BJ (cell line): ENCODE measurements around the gene MEN1. TPM values are rescaled to one million over a fixed set of nuclear protein-coding genes. Genes with fewer than 3 reads are reported as not detected.

Experiments used
- CTCF ChIA-PET: fragments of 350-600 bp; formaldehyde crosslinking; extraction: SDS; loops from one replicate; lab custom pipeline; 2021; ENCODE audit warnings: antibody characterized with exemption, inconsistent platforms; lab: Yijun Ruan, JAX
- POLR2A ChIA-PET: fragments of 300-600 bp; sonication (Branson Sonifier 250); formaldehyde crosslinking; extraction: SDS; loops from one replicate; lab custom pipeline; 2021; ENCODE audit warnings: antibody characterized with exemption; lab: Charles Lee
- DNase-seq: peaks from one replicate; pipeline ENCODE4 v3.0.0-alpha.2; 2011; ENCODE audit warnings: low read depth
- H3K27me3 ChIP-seq: 2 replicates; pipeline ENCODE4 v1.6.0; 2011; ENCODE audit warnings: low read length; ENCODE audit not compliant: control insufficient read depth, insufficient read depth
- H3K36me3 ChIP-seq: 2 replicates; pipeline ENCODE4 v1.5.1; 2011; ENCODE audit warnings: low read length; ENCODE audit not compliant: control insufficient read depth, insufficient read depth
- H3K4me3 ChIP-seq: 2 replicates; pipeline ENCODE4 v1.5.1; 2011; ENCODE audit warnings: low read depth, mild to moderate bottlenecking, control low read depth, low read length
- polyA plus RNA-seq: library from polyadenylated mRNA; depleted of rRNA; stranded (reverse); fragments of >200 nt; gene quantifications from 2 replicates; pipeline ENCODE4 v1.2.3, GENCODE V29; 2011
- TF ChIP-seq, protein P1 (sequence below): IDR thresholded peaks from 2 replicates; pipeline ENCODE4 v1.5.1; 2011; ENCODE audit warnings: low read depth, mild to moderate bottlenecking, control low read depth, inconsistent platforms, low read length, moderate library complexity; ENCODE audit not compliant: insufficient read depth

Gene MEN1
- polyA plus RNA-seq, 1 experiment = 27.8 TPM

DNA sequence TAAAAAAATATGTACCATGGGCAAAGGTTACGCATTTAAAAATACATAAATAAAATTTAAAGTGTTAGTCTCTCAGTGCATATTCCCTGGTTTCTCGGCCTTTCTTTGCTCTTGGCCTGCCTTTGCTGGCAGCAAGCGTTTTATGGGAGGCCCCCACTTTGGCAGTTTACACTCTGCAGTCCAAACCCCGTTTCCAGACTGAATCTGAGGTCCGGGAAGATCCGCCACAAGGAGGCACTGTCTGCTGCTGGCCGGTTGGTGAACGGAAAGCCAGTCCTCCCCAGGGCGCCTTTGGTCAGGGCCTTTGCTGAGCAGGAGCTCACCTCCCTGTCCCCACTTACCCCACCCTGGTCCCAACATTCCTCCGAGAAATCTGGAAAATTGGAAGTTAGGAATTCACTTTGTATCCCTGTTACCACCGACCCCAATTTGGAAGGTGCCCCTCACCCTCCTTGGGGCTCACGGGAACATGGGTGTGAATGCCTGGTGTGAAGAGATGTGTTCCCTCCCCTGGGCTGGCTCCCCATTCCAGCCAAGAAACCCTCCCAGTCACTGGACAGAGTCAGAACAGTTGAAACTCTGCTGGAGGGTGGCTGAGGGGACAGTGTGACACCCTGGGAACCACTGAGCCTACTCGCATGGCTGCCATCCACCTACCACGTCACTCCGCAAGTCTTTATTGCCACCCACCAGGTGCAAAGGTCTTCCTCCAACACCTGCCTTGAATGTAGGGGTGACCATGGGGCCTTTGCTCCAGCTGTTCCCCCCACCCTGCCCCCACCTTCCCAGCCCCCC lies 22.6 kb downstream of the MEN1 start:
- no peaks in the 10 kb centered on the region for H3K27me3 ChIP-seq
- H3K36me3 ChIP-seq = peaks cover 10% of the 10 kb centered on the region
- POLR2A ChIA-PET = no interaction called here
- no peak for DNase-seq
- no peak overlapping the region for H3K4me3 ChIP-seq
- CTCF ChIA-PET = interaction anchor here (0.7 to 1.5 kb wide), 3 partner anchors 16 to 40 kb away, joined by 3 read pairs; no protein-coding TSS in a partner anchor
- TF ChIP-seq, protein P1, sequence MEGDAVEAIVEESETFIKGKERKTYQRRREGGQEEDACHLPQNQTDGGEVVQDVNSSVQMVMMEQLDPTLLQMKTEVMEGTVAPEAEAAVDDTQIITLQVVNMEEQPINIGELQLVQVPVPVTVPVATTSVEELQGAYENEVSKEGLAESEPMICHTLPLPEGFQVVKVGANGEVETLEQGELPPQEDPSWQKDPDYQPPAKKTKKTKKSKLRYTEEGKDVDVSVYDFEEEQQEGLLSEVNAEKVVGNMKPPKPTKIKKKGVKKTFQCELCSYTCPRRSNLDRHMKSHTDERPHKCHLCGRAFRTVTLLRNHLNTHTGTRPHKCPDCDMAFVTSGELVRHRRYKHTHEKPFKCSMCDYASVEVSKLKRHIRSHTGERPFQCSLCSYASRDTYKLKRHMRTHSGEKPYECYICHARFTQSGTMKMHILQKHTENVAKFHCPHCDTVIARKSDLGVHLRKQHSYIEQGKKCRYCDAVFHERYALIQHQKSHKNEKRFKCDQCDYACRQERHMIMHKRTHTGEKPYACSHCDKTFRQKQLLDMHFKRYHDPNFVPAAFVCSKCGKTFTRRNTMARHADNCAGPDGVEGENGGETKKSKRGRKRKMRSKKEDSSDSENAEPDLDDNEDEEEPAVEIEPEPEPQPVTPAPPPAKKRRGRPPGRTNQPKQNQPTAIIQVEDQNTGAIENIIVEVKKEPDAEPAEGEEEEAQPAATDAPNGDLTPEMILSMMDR = peak; percentile 85

DNA sequence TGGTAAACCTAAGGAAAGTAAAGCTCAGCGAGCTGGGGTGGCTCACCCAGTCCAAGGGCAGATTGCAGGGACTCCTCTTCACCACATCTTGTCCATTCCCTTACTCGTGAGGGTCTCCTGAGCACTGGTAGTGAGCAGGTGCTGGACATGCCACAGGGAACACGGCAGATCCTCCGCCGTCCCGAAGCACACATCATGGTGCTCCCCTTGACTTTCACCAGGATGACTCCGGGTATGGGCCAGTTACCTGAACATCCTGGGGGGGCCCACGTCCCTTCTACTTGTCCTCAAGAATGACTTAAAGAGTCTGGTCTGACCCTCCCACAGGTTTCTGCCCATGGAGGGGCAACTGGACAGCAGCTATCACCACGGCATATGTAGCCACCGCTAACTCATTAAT lies 24.0 kb downstream of the MEN1 start:
- DNase-seq = no peak
- POLR2A ChIA-PET = no interaction called here
- Histone ChIP-seq H3K27me3 (no peaks in the 10 kb centered on the region), H3K36me3 (peaks cover 10% of the 10 kb centered on the region), H3K4me3 (no peak overlapping the region)
- TF ChIP-seq, protein P1 = no peak
- CTCF ChIA-PET = interaction anchor here (0.7 to 1.1 kb wide), 5 partner anchors 8 to 333 kb away, joined by 3 read pairs; no protein-coding TSS in a partner anchor

DNA sequence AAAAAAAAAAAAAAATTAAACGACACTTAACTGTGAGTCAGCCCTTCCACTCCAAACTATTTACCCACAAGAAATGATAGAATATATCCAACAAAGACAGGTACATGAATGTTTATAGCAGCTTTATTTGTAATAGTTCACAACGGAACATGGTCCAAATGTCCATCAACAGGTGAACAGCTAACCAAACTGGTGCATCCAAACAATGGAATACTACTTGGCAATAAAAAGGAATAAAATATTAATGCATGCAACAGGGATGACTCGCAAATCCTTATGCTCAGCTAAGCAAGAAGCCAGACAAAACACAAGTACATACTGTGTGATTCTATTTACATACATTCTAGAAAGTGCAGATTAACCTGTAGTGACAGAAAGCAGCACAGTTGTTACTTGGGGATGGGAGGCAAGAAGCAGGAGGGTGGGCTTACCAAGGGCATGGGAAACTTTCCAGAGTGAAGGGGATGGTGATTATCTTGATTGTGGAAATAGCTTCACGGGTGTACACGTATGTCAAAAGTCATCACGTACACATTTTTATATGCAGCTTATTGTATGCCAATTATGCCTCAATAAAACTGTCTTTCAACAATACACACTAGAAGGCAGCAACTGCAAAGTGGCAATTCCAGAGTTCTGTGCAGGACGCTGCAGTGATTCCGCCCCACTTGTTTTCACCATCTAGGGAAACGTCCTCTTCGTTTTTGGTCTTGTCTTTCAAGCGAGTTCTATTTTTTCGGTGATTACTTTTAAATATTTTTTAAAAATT lies 25.4 kb downstream of the MEN1 start:
- H3K4me3 ChIP-seq = no peak overlapping the region
- no peak for DNase-seq
- ChIA-PET CTCF (no interaction called here), POLR2A (no interaction called here)
- H3K36me3 ChIP-seq = peaks cover 8% of the 10 kb centered on the region
- TF ChIP-seq, protein P1 = no peak
- H3K27me3 ChIP-seq = no peaks in the 10 kb centered on the region

DNA sequence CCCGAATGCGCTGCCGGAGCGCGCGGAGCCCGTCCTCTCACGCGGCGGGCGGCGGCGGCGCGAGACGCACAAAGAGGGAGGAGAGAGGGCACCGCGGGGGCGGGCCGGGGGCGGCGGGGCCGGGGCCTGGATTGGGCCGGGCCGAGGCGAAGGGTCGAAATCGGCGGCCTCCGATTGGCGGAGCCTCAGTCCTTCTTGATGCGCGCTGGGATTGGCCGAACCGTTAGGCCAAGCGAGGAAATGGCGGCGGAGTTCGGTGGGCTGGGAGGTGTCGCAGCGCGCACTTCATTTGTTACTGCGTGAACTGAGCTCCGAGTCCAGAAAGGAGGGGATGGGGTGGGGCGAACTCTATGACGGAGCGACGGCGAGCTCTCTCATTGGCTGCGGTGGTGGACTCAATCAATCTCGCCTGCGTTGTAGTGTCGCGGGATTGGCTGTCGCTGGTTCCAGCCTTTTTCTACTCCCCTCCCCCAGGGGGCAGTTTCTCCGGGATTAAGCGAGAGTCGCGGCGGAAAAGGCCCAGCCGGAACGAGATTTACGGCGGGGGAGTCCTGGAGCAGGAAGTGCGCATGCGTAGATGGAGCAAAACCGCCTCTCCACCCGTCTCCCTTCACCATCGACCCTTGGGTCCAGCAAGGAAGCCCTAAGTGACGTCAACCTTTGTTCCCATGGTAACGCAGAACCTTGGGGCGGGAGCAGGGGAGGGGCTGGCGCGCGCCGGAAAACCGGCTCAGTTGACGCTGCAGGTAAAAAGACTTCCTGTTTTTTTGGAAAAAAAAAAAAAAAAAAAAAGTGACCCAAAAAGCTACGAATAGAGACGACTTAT lies 31.7 kb downstream of the MEN1 start, which contains the start of gene SF1:
SF1 (minus strand) TSS at position 70 of the 826 bp plus-strand sequence. CDS start 150 bp downstream, outside the sequence.
- peak; percentile 99 for DNase-seq
- Histone ChIP-seq H3K36me3 (peaks cover 15% of the 10 kb centered on the region), H3K27me3 (no peaks in the 10 kb centered on the region), H3K4me3 (peak within 1 kb of the TSS; percentile 55)
- TF ChIP-seq, protein P1 = no peak
- ChIA-PET CTCF (interaction anchor here (0.8 to 1.0 kb wide), 3 partner anchors 24 to 332 kb away, joined by 3 to 5 read pairs (median 3); partner anchors contain the start of gene MAP4K2), POLR2A (interaction anchor here (0.6 kb wide), 1 partner anchor 15 kb away, joined by 12 read pairs; no protein-coding TSS in a partner anchor)
